H9 (cell line): Measurements from ENCODE around the gene FCN2. TPM values are rescaled to one million over a fixed set of nuclear protein-coding genes. Genes with fewer than 3 reads are reported as not detected.

Experiments
- DNase-seq: peaks from one replicate; pipeline ENCODE4 v3.0.0-alpha.2; 2017
- H2AFZ ChIP-seq: one replicate; pipeline ENCODE4 v1.6.1; 2013; ENCODE audit warnings: mild to moderate bottlenecking, low read length, control low read depth, moderate library complexity
- H2AK5ac ChIP-seq: 2 replicates; pipeline ENCODE4 v1.6.1; 2013; ENCODE audit warnings: low read length, control low read depth, mixed read lengths; ENCODE audit not compliant: insufficient read length
- H2BK120ac ChIP-seq: one replicate; pipeline ENCODE4 v1.6.1; 2013; ENCODE audit warnings: low read depth, mild to moderate bottlenecking, low read length, control low read depth, inconsistent platforms; ENCODE audit not compliant: poor library complexity, severe bottlenecking
- H2BK12ac ChIP-seq: 2 replicates; pipeline ENCODE4 v1.6.1; 2013; ENCODE audit warnings: low read length, control low read depth, mixed read lengths, low read depth; ENCODE audit not compliant: insufficient read length
- H2BK15ac ChIP-seq: 2 replicates; pipeline ENCODE4 v1.6.1; 2013; ENCODE audit warnings: low read depth, low read length, control low read depth
- H2BK20ac ChIP-seq: one replicate; pipeline ENCODE4 v1.6.1; 2013; ENCODE audit warnings: low read depth, mild to moderate bottlenecking, low read length, control low read depth, inconsistent platforms; ENCODE audit not compliant: poor library complexity, severe bottlenecking
- H2BK5ac ChIP-seq: 2 replicates; pipeline ENCODE4 v1.6.1; 2013; ENCODE audit warnings: low read length, control low read depth, mixed read lengths; ENCODE audit not compliant: insufficient read length
- H3K14ac ChIP-seq: 2 replicates; pipeline ENCODE4 v1.6.1; 2013; ENCODE audit warnings: low read length, control low read depth; ENCODE audit not compliant: insufficient read depth
- H3K18ac ChIP-seq: 2 replicates; pipeline ENCODE4 v1.6.1; 2013; ENCODE audit warnings: low read depth, mild to moderate bottlenecking, mixed read lengths, low read length, control low read depth; ENCODE audit not compliant: insufficient read length
- H3K23ac ChIP-seq: 2 replicates; pipeline ENCODE4 v1.6.1; 2013; ENCODE audit warnings: low read length, control low read depth, mixed read lengths, low read depth; ENCODE audit not compliant: insufficient read length
- H3K23me2 ChIP-seq: 2 replicates; pipeline ENCODE4 v1.6.1; 2013; ENCODE audit warnings: low read depth, mild to moderate bottlenecking, mixed read lengths, low read length, control low read depth; ENCODE audit not compliant: insufficient read length, poor library complexity, severe bottlenecking
- H3K27ac ChIP-seq: 2 replicates; pipeline ENCODE4 v1.5.1; 2013; ENCODE audit warnings: low read length, control low read depth, mixed read lengths, low read depth; ENCODE audit not compliant: insufficient read length
- H3K27me3 ChIP-seq: 2 replicates; pipeline ENCODE4 v1.6.1; 2013; ENCODE audit warnings: low read length, control low read depth, inconsistent platforms; ENCODE audit not compliant: insufficient read depth
- H3K4ac ChIP-seq: 2 replicates; pipeline ENCODE4 v1.6.1; 2013; ENCODE audit warnings: low read depth, mild to moderate bottlenecking, control low read depth, inconsistent platforms, low read length, moderate library complexity
- H3K4me1 ChIP-seq: 2 replicates; pipeline ENCODE4 v1.6.1; 2013; ENCODE audit warnings: low read length, control low read depth, inconsistent platforms; ENCODE audit not compliant: insufficient read depth
- H3K4me2 ChIP-seq: 2 replicates; pipeline ENCODE4 v1.6.1; 2013; ENCODE audit warnings: low read length, control low read depth, mixed read lengths; ENCODE audit not compliant: insufficient read length, insufficient read depth
- H3K56ac ChIP-seq: 2 replicates; pipeline ENCODE4 v1.6.1; 2013; ENCODE audit warnings: low read depth, mild to moderate bottlenecking, mixed read lengths, low read length, control low read depth; ENCODE audit not compliant: insufficient read length
- H3K79me1 ChIP-seq: 2 replicates; pipeline ENCODE4 v1.6.1; 2013; ENCODE audit warnings: low read depth, mild to moderate bottlenecking, moderate library complexity, low read length, control low read depth, inconsistent platforms; ENCODE audit not compliant: insufficient read depth, poor library complexity, severe bottlenecking
- H3K79me2 ChIP-seq: 2 replicates; pipeline ENCODE4 v1.6.1; 2013; ENCODE audit warnings: low read length, control low read depth, inconsistent platforms; ENCODE audit not compliant: insufficient read depth
- H3K9ac ChIP-seq: 2 replicates; pipeline ENCODE4 v1.6.1; 2013; ENCODE audit warnings: low read length, control low read depth, mixed read lengths; ENCODE audit not compliant: insufficient read length; ENCODE audit errors: extremely low read depth
- H3K9me3 ChIP-seq: one replicate; pipeline ENCODE4 v1.6.1; 2013; ENCODE audit warnings: low read depth, low read length, inconsistent platforms; ENCODE audit not compliant: control insufficient read depth
- H3T11ph ChIP-seq: one replicate; pipeline ENCODE4 v1.6.1; 2013; ENCODE audit warnings: mild to moderate bottlenecking, low read length, control low read depth, inconsistent platforms
- H4K20me1 ChIP-seq: one replicate; pipeline ENCODE4 v1.6.1; 2013; ENCODE audit not compliant: control insufficient read depth, insufficient read length, insufficient read depth
- H4K5ac ChIP-seq: 2 replicates; pipeline ENCODE4 v1.6.1; 2013; ENCODE audit warnings: low read depth, mild to moderate bottlenecking, mixed read lengths, low read length, control low read depth; ENCODE audit not compliant: insufficient read length
- H4K8ac ChIP-seq: replicated peaks from 2 replicates; pipeline ENCODE4 v1.6.1; 2013; ENCODE audit warnings: low read length, control low read depth, mixed read lengths, low read depth; ENCODE audit not compliant: insufficient read length
- H4K91ac ChIP-seq: 2 replicates; pipeline ENCODE4 v1.6.1; 2013; ENCODE audit warnings: low read depth, mild to moderate bottlenecking, moderate library complexity, mixed read lengths, low read length, control low read depth; ENCODE audit not compliant: insufficient read length
- H3K27ac Mint-ChIP-seq, 3 experiments: 2 replicates in 2 of 3; 3 replicates in 1 of 3; pipeline ENCODE4 v1.8.0; 2020 to 2021; ENCODE audit warnings: mixed read lengths in 3 of 3, mild to moderate bottlenecking in 1 of 3, moderate library complexity in 1 of 3
- H3K27me3 Mint-ChIP-seq: 2 replicates; pipeline ENCODE4 v1.8.0; 2021; ENCODE audit warnings: low read depth, mild to moderate bottlenecking, moderate library complexity, mixed read lengths
- H3K36me3 Mint-ChIP-seq, 3 experiments: 2 replicates in 2 of 3; 3 replicates in 1 of 3; pipeline ENCODE4 v1.8.0; 2020 to 2021; ENCODE audit warnings: low read depth in 3 of 3, mixed read lengths in 3 of 3; ENCODE audit not compliant: insufficient read depth in 1 of 3
- H3K4me1 Mint-ChIP-seq, 2 experiments: 2 replicates each; pipeline ENCODE4 v1.8.0; 2020; ENCODE audit warnings: mixed read lengths in 2 of 2
- H3K4me3 Mint-ChIP-seq, 2 experiments: 2 replicates in 1 of 2; 3 replicates in 1 of 2; pipeline ENCODE4 v1.8.0; 2020 to 2021; ENCODE audit warnings: mild to moderate bottlenecking in 2 of 2, mixed read lengths in 2 of 2, moderate library complexity in 1 of 2
- H3K9me3 Mint-ChIP-seq, 2 experiments: 2 replicates in 1 of 2; 3 replicates in 1 of 2; pipeline ENCODE4 v1.8.0; 2020; ENCODE audit warnings: mild to moderate bottlenecking in 2 of 2, mixed read lengths in 2 of 2, moderate library complexity in 1 of 2
- CTCF ChIP-seq: fragments of 200-600 bp; sonication (generic); conservative IDR thresholded peaks from 3 replicates; pipeline ENCODE4 v1.8.0; 2021; ENCODE audit warnings: antibody characterized with exemption, mild to moderate bottlenecking
- WGBS: extraction: QIAGEN DNeasy Blood & Tissue Kit; methylation state at CpG from one replicate; pipeline ENCODE4 v1.1.7; 2013; ENCODE audit warnings: missing lambda C conversion rate, low lambda C conversion rate, mixed read lengths; ENCODE audit not compliant: insufficient read length; ENCODE audit errors: extremely low coverage; 5-methylcytosine and 5-hydroxymethylcytosine counted together
- total RNA-seq: library from RNA; stranded (reverse); gene quantifications from 2 replicates; pipeline ENCODE4 v1.2.1, GENCODE V29; 2021

The FCN2 gene
- total RNA-seq, 1 experiment from 2014 or later: not detected

- Histone ChIP-seq H3K9me3 (no peaks in the 10 kb centered on the region), H2BK15ac (no peak overlapping the region), H3K27me3 (no peaks in the 10 kb centered on the region), H4K8ac (no peak overlapping the region), H2AFZ (no peak overlapping the region), H3K56ac (no peak overlapping the region), H3K23me2 (no peaks in the 10 kb centered on the region), H3K14ac (no peak overlapping the region), H3K4me1 (no peaks in the 10 kb centered on the region), H2BK5ac (no peak overlapping the region), H3K27ac (no peak overlapping the region), H3K18ac (no peak overlapping the region), H2BK20ac (no peak overlapping the region), H4K91ac (no peak overlapping the region), H3K79me2 (no peaks in the 10 kb centered on the region), H3K9ac (no peak overlapping the region), H2BK120ac (no peak overlapping the region), H3K23ac (no peak overlapping the region), H3K4me2 (no peak overlapping the region), H3K4ac (no peak overlapping the region), H4K20me1 (no peaks in the 10 kb centered on the region), H3K79me1 (no peaks in the 10 kb centered on the region), H2AK5ac (no peak overlapping the region), H3T11ph (no peak overlapping the region), H4K5ac (no peak overlapping the region), H2BK12ac (no peak overlapping the region)
- TF ChIP-seq CTCF: no peak
- Mint-ChIP-seq H3K36me3 (no peaks in the 10 kb centered on the region; a peak in 1 of 7 replicates), H3K9me3 (no peaks in the 10 kb centered on the region; a peak in 1 of 5 replicates), H3K4me3 (no peak overlapping the region), H3K27me3 (peaks cover 4% of the 10 kb centered on the region), H3K27ac (peak overlapping the region in 1 of 3 experiments; percentile 31; a peak in 1 of 7 replicates), H3K4me1 (peaks cover 30 to 47% of the 10 kb centered on the region in 2 experiments)
- WGBS: no CpG with 5 or more reads among the region's 10 CpGs
- no peak for DNase-seq
These were observed 52.6 kb downstream of the FCN2 start for GRCh38 chr9:134933076-134933659.
